Stimulated activated naive CD4-positive, alpha-beta T cell (primary cell): ENCODE measurements around the gene AOC1.
"Not testable (repeated sequence)": the region's sequence is repeated elsewhere in the genome, so short reads cannot be mapped to it uniquely, and the experiment has no call there.

Experiments
- DNase-seq, 6 experiments: peaks; one replicate each; lab custom pipeline; 2025; lab: John Stamatoyannopoulos, UW

AOC1 gene

GRCh38 chr7:150896562-150897209, 44.4 kb downstream of the AOC1 start:
- DNase-seq: no peak

GRCh38 chr7:150897502-150898474, 45.5 kb downstream of the AOC1 start:
- no peak for DNase-seq

- DNase-seq: peak; percentile 16 to 81 (median 64)
Measured at GRCh38 chr7:150898475-150899011, 46.2 kb downstream of the AOC1 start.

GRCh38 chr7:150900675-150901074, 48.4 kb downstream of the AOC1 start:
- DNase-seq: no peak

GRCh38 chr7:150901160-150902035, 49.1 kb downstream of the AOC1 start:
- no peak for DNase-seq

- no peak for DNase-seq
Measured at GRCh38 chr7:150902078-150903033, 50.0 kb downstream of the AOC1 start.

GRCh38 chr7:150903606-150904005, 51.3 kb downstream of the AOC1 start:
- DNase-seq: no peak

- no peak for DNase-seq
Measured at GRCh38 chr7:150904011-150904909, 51.9 kb downstream of the AOC1 start.

GRCh38 chr7:150908173-150908572, 55.9 kb downstream of the AOC1 start:
- DNase-seq: no peak

- DNase-seq: peak in 4 of 6 experiments; percentile 4 to 55 (median 28)
Measured at GRCh38 chr7:150909200-150909995, 57.1 kb downstream of the AOC1 start.

GRCh38 chr7:150910305-150910995, 58.1 kb downstream of the AOC1 start:
- DNase-seq: not testable (repeated sequence)

GRCh38 chr7:150910996-150911422, 58.7 kb downstream of the AOC1 start:
- DNase-seq: no peak
